IPS-18c (cell line): ENCODE data around the gene CEBPB.
A peak's percentile ranks its signal among the peaks of the same experiment; 100 is the strongest.
"Not testable (repeated sequence)": the region's sequence is repeated elsewhere in the genome, so short reads cannot be mapped to it uniquely, and the experiment has no call there.

ENCODE experiments used
- H3K4me3 ChIP-seq: 2 replicates; pipeline ENCODE4 v1.7.0; 2013; ENCODE audit warnings: low read depth, mild to moderate bottlenecking, low read length, moderate library complexity; ENCODE audit not compliant: insufficient read depth
- H3K9me3 ChIP-seq: one replicate; pipeline ENCODE4 v1.6.1; 2013; ENCODE audit warnings: mild to moderate bottlenecking, low read length, moderate library complexity; ENCODE audit not compliant: control insufficient read depth, insufficient read depth

The CEBPB gene

DNA sequence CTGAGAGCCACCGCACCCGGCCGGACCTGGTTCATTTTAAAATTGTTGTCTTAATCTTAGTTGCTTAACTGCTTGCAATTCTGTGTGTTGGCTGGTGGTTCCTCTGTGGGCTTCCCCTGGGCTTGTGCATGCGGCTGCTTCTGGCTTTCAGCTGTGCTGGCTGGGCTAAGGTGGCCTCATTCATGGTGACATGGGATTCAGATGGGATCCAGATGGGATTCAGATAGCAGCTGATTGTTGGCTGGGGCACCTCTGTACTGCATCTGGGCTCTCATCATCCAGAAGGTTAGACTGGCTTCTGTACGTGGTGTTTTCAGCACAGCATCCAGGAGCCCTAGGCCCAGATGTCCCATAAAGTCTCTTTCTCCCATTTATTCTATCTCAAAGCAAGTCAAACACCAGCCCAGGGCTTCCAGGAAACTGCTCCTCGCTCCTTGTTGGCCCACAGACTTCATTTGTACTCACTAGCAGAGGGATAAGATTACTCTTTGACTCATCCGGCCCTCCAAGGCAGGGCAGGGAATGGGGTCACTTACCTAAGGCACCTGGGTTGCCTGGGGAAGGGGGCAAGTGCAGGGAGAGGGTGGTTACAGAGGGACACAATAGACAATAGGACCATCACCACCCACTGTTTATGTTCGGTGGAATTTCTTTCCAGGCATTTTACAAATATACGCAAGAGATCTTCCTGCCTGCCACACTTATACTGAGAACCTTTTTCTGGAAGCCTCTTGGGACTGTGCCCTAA is 26.9 kb upstream of the CEBPB start:
- Histone ChIP-seq H3K9me3 (peaks cover 4% of the 10 kb centered on the region), H3K4me3 (no peak overlapping the region)

DNA sequence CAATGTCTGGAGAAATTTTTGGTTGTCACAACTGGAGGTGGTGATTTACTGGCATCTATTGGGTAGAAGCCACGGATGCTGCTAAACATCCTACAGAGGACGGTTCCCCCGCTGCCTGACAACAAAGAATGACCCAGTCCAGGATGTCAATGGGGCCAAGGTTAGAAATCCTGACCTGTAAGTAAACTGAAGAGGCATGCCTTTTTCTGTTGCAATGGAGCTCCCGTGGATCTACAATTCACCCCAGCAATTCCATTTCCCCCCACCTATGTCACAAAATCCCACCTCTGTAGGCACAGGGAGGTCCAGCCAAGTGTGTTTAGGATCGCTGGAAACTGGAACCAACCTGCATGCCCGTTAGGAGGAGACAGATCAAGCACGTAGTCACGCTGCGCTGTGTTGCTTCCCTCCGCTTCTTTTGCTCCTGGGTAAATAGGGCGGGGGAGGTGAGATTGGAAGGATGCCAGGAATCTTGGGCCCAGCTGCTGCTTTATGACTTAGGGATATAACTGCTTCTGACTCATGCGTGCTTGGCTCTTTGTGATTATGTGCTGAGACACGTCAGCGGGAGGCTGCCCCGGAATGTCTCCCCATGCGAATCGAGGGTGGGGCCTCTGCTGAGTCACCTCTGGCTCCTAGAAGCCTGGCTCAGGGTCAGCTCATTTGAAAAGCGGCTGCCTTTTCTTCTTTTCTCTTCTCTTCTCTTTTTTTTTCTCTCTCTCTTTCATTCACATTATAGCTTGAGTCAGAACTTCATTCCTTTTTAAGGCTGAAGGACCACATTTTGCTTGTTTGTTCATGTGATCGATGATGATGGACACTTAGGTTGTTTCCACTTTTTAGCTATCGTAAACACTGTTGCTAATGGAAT is 24.7 kb upstream of the CEBPB start:
- H3K9me3 ChIP-seq: peaks cover 4% of the 10 kb centered on the region
- H3K4me3 ChIP-seq: peak overlapping the region; percentile 38; the same call in 1 of the 2 replicates

DNA sequence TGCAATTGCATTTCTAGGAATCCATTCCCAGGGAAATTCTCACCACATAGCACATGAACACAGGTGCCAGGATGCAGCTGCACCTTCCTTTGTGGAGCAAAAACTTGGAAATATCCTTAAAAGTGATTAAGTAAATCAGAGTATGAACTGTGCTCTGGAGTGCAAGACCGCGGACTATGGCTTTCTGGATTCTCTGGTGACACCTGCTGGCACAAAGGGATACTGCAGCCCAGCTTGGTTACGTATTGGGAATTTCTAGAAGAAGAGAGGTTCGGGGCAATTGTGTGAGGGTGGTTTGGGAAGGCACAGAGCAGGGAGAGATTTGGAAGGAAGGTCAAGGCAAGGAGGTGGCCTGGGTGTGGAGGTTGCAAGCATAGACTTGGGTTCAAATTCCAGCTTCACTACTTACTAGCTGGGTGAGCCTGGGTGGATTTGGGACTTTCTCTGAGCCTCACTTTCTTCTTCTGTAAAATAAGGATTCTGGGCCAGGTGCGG is 21.3 kb upstream of the CEBPB start:
- Histone ChIP-seq H3K9me3 (peaks cover 4% of the 10 kb centered on the region), H3K4me3 (no peak overlapping the region)

DNA sequence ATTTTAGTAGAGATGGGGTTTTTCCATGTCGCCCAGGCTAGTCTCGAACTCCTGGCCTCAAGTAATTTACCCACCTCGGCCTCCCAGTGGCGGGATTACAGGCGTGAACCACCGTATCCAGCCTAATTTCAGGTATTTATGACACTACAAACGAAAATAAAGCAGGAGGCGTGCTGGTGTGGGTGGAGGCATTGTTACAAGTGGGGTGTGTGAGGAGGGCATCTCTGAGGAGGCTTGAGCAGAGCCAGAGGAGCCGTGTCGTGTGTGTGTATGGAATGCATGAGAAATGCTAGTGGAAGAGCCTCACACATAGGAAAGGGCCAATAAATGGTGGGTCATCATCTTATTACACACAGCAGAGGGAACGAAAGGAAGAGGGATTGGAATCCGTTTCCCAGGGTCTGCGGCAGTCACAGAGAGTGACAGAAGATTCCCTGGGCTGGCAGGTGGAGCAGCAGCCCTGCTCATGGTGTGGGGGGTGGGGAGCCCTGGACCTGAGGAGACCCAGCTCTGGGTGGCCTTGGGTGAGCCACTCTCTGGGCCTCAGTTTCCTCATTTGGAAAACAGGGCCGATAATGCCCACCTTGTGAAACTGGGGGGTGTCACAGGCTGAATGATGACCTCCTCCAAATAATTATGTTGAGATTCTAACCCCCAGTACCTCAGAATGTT is 19.9 kb upstream of the CEBPB start:
- H3K9me3 ChIP-seq: no peaks in the 10 kb centered on the region
- no peak overlapping the region for H3K4me3 ChIP-seq

DNA sequence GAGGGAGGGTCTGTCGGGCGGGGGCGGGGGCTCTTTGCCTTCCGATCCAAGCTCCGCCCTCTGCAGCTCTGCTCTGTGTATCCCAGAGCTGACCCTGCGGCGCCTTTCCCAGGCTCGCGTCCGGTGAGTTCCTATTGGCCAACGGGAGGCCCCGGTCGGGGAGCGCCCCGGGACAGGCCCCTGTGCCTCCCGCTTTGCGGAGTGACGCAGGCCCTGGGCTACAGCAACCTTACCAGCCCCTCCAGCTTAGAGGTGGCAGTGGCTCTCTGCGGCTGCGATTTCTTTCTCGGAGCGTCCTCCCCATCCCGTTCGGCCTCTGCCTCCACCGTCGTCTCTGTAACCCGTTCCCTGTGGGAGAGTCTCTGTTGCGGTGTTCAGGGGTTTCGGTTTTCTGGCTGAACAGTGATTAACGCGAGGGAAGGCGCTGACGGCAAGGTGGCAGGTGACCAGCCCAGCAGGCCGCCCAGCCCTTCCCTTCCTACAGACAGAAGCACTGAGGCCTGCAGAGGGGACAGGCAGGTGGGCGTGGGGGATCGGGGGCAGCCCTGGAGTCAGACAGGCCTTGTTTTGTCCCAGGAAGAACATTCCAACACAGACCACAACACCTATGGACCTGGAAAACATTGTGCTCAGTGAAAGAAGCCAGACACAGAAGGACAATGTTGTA is 18.1 kb upstream of the CEBPB start:
- Histone ChIP-seq H3K4me3 (peak overlapping the region; percentile 59), H3K9me3 (no peaks in the 10 kb centered on the region)

DNA sequence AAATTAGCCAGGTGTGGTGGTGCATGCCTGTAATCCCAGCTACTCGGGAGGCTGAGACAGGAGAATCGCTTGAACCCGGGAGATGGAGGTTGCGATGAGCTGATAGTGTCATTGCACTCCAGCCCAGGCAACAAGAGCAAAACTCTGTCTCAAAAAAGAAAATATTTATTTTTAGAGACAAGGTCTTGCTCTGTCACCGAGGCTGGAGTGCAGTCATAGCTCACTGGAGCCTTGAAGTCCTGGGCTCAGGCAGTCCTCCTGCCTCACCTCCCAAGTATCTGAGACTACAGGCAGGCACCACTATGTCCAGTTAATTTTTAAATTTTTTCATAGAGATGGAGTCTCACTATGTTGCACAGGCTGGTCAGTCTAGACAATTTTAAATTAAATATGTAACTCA is 16.2 kb upstream of the CEBPB start:
- no peaks in the 10 kb centered on the region for H3K9me3 ChIP-seq

DNA sequence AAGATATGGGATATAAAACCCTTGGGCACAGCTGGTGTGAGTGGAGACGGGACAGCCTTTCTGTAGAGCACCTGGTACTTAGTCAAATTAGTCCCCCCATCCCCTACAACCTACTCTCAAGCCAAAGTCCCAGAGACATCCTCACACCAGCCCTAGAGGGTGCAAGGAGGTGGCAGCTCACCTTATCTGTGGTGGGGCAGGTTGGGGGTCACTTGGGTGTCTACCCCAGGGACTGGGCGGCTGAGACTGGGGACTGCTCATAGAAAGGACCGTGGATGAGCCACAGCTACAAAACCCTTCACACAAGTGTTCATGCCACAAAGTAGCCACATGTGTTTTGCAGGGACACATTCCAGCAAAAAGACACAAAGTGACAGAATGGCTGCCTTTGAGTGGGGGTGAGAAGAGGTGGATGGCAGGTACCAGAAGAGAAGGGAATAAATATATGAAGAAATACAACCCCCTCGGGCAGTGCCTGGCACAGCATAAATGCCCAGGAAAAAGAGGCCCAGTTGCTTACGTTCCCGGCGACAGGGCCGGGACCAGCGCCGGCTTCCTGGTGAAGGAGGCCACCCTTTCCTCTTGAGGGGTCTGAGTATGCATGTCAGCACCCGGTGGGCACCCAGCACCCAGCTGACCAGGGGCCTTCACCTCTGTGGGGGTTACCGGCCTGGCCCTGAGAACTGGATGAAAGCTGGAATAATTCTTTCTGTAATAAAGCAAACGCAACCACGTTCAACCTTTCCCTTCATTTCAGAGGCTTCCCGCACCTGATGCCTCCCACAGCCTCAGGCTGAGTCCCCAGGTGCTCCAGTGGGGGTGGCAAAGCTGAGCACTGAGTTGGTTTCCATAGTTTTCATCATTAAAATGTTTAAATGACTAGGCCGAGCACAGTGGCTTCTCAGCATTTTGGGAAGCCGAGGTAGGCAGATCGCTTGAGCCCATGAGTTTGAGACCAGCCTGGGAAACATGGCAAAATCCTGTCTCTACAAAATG is 14.4 kb upstream of the CEBPB start:
- no peak overlapping the region for H3K4me3 ChIP-seq
- H3K9me3 ChIP-seq: no peaks in the 10 kb centered on the region

More for the DNA sequence above, 16.2 kb upstream of the CEBPB start:
- H3K4me3 ChIP-seq: no peak overlapping the region

DNA sequence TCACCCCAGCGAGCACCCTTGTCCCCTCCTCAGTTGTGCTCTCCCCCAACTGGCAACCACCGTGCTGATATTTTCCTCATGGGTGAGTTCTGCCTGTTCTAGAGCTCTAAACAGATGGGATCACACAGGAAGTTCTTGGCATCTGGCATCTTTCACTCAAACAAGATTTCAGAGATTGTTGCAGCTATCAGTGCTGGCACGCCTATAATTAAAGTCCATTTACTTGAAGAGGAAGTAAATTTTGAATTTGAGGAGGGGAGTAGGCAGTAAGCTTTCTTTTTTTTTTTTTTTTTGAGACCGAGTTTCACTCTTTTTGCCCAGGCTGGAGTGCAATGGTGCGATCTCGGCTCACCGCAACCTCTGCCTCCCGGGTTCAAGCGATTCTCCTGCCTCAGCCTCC is 12.0 kb upstream of the CEBPB start:
- not testable (repeated sequence) for H3K9me3 ChIP-seq, H3K4me3 ChIP-seq

DNA sequence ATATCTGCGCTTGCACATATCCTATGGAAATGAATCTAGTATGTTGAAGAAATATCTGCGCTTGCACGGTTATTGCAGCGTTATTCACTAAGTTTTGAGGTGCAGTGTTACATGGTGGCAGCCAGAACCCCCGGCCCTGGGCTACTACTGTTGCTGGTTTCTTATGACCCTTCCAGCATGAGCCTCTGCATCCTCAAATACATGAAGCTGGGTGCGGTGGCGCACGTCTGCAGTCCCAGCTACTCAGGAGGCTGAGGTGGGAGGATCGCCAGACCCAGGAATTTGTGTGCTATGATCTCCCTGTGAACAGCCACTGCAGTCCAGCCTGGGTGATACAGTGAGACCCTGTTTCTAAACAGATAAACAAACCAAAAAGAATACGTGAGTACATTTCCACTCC is 9.3 kb upstream of the CEBPB start:
- Histone ChIP-seq H3K9me3 (no peaks in the 10 kb centered on the region), H3K4me3 (no peak overlapping the region)

DNA sequence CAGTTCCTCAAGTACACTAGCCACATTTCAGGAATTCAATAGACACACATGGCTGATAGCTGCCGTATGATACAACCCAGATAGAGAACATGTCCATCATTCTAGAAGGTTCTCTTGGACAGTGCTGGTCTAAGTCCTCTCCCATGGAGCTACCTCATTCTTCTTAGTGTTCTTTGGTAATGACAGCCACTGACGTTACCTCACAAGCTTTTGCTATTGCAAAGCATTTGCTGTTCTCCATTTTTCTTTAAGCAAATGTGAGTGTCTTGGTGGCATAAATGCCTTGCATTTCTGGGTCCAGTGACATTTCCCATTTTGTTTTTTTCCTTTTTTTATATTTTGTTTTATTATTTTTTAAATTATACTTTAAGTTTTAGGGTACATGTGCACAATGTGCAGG is 8.3 kb upstream of the CEBPB start:
- H3K9me3 ChIP-seq: peaks cover 2% of the 10 kb centered on the region
- H3K4me3 ChIP-seq: no peak overlapping the region

DNA sequence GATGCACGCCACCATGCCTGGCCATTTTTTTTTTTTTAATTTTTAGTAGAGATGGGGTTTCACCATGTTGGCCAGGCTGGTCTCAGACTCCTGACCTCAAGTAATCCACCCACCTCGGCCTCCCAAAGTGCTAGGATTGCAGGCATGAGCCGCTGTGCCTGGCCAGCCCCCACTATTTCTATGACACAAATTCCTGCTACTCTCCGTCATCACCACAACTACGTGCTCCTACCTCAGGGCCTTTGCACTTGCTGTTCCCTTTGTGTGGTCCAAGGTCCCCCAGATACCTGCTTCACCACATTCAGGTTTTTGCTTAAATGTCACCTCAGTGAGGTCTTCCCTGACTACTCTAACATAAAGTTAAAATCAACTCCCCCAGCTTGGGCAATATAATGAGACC is 5.2 kb upstream of the CEBPB start:
- Histone ChIP-seq H3K9me3 (peaks cover 2% of the 10 kb centered on the region), H3K4me3 (no peak overlapping the region)

DNA sequence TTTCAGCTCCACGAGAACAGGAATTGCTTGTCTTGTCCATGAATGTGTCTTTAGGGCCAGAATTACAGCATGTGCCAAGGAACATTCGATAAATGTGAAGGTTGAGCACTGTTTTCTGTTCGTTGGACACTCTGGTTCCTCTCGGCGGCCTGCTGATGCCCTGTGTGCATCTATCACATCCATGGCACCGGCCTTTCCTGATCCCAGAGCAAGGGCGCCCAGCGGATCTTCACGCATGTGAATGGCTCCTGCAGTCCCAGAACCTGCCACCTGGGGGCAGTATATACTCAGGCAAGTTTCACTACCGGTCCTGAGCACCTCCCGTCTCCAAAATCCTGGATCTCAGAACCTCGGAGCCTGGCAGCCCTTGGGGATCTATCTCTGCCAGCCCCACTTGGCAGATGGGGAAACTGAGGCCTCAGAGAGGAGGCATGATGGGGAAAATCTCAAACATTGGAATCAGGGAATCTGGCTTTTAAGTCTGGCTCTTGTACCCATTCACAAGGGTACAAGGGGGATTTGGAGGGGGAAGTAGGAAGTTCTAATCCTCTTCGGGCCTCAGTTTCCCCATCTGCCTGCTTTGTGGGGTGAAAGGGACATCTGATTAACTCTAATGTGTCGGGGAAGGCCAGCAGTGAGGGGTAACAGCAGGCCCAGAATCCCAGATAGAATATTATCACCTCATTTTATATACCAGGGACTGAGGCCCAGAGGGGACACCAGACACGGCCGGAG is 4.3 kb upstream of the CEBPB start:
- peaks cover 2% of the 10 kb centered on the region for H3K9me3 ChIP-seq

DNA sequence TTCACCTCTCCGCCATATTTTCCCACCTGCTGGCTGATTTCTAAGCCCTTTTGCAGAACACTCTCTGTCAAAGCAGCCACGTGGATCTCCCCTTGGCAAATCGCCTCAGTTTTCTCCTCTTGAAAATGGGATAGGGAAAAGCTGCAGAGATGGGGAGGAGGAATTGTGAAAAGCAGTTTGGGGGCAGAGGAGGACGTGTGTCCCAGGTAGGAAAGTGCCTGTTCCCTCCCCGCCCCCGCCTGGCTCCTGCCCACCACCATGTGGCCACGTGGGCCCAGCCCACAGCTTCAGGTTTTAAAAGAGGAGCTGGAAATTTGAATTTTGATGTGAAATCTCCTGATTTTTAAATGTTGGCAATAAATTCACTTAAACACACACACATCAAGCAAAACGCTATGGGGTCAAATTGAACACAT is 3.6 kb upstream of the CEBPB start:
- Histone ChIP-seq H3K4me3 (no peak overlapping the region), H3K9me3 (peaks cover 2% of the 10 kb centered on the region)

More for the DNA sequence above, 4.3 kb upstream of the CEBPB start:
- no peak overlapping the region for H3K4me3 ChIP-seq

DNA sequence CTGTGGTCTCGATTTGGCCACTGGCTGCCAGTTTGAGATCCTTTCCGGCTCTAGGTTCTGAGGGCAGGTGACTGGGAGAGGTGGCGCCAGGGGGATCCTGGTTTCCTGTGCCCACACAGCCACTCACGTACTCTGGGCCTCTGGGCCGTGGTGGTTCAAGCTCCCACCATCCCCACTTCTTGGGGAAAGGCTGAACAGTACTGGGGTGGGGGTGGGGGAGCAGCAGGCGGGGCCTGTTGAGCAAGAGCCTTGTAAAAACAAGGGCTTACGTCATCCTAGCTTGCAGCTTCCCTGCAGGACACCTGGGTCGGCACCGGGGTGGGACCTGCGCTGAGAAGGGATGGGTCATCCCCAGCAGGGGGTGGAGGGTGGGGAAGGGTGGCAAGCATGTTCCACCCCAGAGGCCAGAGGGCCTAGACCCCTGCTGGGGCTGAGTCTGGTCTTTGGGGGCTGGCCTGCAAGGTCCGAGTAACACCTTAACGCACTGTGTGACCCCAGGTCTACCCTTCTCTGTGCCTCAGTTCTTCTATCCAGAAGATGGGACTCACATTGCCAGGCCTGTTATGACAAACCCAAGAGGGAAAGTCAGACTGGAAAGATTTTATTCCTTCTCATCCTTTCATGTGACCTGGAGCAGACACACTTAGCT is 3.1 kb upstream of the CEBPB start:
- no peak overlapping the region for H3K4me3 ChIP-seq
- peaks cover 2% of the 10 kb centered on the region for H3K9me3 ChIP-seq

DNA sequence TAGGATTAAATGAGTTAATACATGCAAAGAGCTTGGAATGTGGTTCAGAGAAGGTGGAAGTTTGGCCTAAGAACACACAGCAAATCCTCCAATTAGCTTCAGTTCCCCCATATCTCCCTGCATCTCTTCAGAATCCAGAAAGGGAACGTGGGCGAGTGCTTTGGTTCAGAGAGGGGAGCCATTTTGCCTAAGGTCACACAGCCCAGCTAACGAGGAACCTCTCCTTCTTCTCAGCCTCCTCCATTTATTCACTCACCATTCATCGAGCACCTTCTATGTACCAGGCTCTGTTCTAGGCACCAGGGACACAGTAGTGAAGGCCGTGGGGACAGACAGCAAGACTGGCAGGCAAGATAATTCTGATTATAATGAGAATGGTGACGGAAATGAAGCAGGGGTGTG is 2.3 kb upstream of the CEBPB start:
- Histone ChIP-seq H3K9me3 (peaks cover 2% of the 10 kb centered on the region), H3K4me3 (no peak overlapping the region)
